Measurements from ENCODE around the gene CSNK2A3. TPM values are rescaled to one million over a fixed set of nuclear protein-coding genes. Genes with fewer than 3 reads are reported as not detected.

The CSNK2A3 gene
- total RNA-seq, 2 experiments from 2014 or later: 0.63 to 0.82 TPM

DNA sequence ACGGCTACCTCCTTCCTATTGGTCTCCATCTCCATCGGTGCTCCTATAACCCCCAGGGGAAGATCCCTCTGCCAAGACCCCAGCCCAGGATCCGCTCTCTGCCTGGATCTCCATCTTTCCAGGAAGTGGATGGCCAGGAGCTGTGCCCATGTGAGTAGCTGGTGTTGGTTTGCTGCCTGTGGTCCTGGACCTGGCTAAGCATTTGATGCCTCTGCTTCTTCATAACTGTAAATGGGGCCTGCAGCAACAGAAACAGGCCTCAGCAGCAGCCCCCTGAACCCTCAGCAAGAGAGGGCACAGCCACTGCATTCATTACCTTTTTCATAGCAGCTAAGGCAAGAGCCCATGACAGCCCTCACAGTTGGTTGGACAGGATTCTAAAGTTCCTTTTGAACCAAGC lies 26.6 kb upstream of the CSNK2A3 start:
- intact Hi-C loops (cut with micrococcal nuclease; ENCODE audit: unreplicated experiment): no loop called here
- ChIA-PET POLR2A (no interaction called here), CTCF (ENCODE audit: unreplicated experiment) (no interaction called here)
- no peak overlapping the region for H3K27ac ChIP-seq (ENCODE audit: low read depth, low read length, poor library complexity, severe bottlenecking)
- H3K79me2 ChIP-seq (ENCODE audit: insufficient read depth, low read depth, low read length): no peaks in the 10 kb centered on the region
- H2AFZ ChIP-seq (ENCODE audit: low read length): no peak overlapping the region
- no peaks in the 10 kb centered on the region for H3K36me3 ChIP-seq (ENCODE audit: insufficient read depth, low read length)
- no peak overlapping the region for H3K4me3 ChIP-seq (ENCODE audit: low read depth, low read length, poor library complexity, severe bottlenecking)
- H3K4me2 ChIP-seq (ENCODE audit: low read length): no peak overlapping the region
- TF ChIP-seq EZH2phosphoT487 (IDR thresholded peaks at IDR 0.05; ENCODE audit: borderline replicate concordance, low read depth, low read length) (no peak), CTCF (conservative IDR thresholded peaks at IDR 0.05; ENCODE audit: low read length) (no peak)
- BruUV-seq (replicated peaks): no TSS peak
- no peaks in the 10 kb centered on the region for H3K9me3 ChIP-seq (ENCODE audit: low read length)
- no peaks in the 10 kb centered on the region for H4K20me1 ChIP-seq (ENCODE audit: insufficient read depth, low read length)
- H3K9me2 ChIP-seq (ENCODE audit: insufficient read depth, low read length): no peaks in the 10 kb centered on the region
- DNase-seq (ENCODE audit: low spot score): no peak
- no peaks in the 10 kb centered on the region for H3K4me1 ChIP-seq (ENCODE audit: insufficient read depth, low read length, poor library complexity, severe bottlenecking)

GRCh38 chr11:11378184-11378940 lies 25.3 kb upstream of the CSNK2A3 start:
- CTCF ChIA-PET (ENCODE audit: unreplicated experiment): no interaction called here
- Histone ChIP-seq H3K4me2 (ENCODE audit: low read length) (no peak overlapping the region), H3K9me2 (ENCODE audit: insufficient read depth, low read length) (no peaks in the 10 kb centered on the region), H3K4me1 (ENCODE audit: insufficient read depth, low read length, poor library complexity, severe bottlenecking) (no peaks in the 10 kb centered on the region), H2AFZ (ENCODE audit: low read length) (no peak overlapping the region), H3K79me2 (ENCODE audit: insufficient read depth, low read depth, low read length) (no peaks in the 10 kb centered on the region), H3K27ac (ENCODE audit: low read depth, low read length, poor library complexity, severe bottlenecking) (no peak overlapping the region), H3K36me3 (ENCODE audit: insufficient read depth, low read length) (no peaks in the 10 kb centered on the region), H3K9me3 (ENCODE audit: low read length) (no peaks in the 10 kb centered on the region), H3K4me3 (ENCODE audit: low read depth, low read length, poor library complexity, severe bottlenecking) (no peak overlapping the region), H4K20me1 (ENCODE audit: insufficient read depth, low read length) (no peaks in the 10 kb centered on the region)
- BruUV-seq (replicated peaks): no TSS peak
- POLR2A ChIA-PET: interaction anchor here (0.6 to 0.7 kb wide), 3 partner anchors 45 to 458 kb away, joined by 3 to 5 read pairs (median 4); no protein-coding TSS in a partner anchor
- no peak for TF ChIP-seq EZH2phosphoT487 (IDR thresholded peaks at IDR 0.05; ENCODE audit: borderline replicate concordance, low read depth, low read length)
- TF ChIP-seq CTCF (conservative IDR thresholded peaks at IDR 0.05; ENCODE audit: low read length): no peak
- intact Hi-C loops (cut with micrococcal nuclease; ENCODE audit: unreplicated experiment): no loop called here
- DNase-seq (ENCODE audit: low spot score): no peak
